Endometrial microvascular endothelial cells (primary cell): ENCODE results near the gene DBN1. TPM values are rescaled to one million over a fixed set of nuclear protein-coding genes. Genes with fewer than 3 reads are reported as not detected.

ENCODE experiments used
- in situ Hi-C: cut with HindIII; loops from 2 replicates; pipeline ENCODE4 v1.10.0; 2017; ENCODE audit warnings: low sequenced_read_pairs, low pct_unique_long_range_greater_than_20kb; ENCODE audit errors: inconsistent ontology term
- total RNA-seq: library from RNA; depleted of rRNA; stranded (reverse); fragments of >200 nt; gene quantifications from one replicate; pipeline ENCODE4 v1.2.3, GENCODE V29; 2015; ENCODE audit errors: inconsistent ontology term

Gene DBN1
- total RNA-seq, 1 donor from 2014 or later, result 286 TPM

DNA sequence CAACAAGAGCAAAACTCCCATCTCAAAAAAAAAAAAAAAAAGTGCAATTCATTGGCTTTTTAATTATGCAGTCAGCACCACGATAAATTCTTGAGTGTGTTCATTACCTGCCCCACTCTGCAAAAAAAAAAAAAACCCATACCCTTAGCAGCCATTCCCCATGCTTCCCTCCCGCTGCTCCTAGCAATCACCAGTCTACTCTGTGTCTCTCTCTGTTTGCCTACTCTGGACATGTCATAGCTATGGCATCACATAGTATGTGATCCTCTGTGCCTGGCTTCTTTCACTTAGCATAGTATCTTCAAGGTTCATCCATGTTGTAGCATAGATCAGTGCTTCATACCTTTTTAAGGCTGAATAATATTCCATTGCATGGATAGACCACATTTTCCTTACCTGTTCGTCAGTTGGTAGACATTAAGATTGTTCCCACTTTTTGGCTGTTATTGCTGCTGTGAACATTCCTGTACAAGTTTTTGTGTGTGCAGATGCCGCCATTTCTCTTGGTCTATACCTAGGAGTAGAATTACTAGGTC lies 33.8 kb downstream of the DBN1 start:
- in situ Hi-C loops, result loop anchor here (10.0 kb wide), 1 partner anchor 115 kb away; no protein-coding TSS in a partner anchor

DNA sequence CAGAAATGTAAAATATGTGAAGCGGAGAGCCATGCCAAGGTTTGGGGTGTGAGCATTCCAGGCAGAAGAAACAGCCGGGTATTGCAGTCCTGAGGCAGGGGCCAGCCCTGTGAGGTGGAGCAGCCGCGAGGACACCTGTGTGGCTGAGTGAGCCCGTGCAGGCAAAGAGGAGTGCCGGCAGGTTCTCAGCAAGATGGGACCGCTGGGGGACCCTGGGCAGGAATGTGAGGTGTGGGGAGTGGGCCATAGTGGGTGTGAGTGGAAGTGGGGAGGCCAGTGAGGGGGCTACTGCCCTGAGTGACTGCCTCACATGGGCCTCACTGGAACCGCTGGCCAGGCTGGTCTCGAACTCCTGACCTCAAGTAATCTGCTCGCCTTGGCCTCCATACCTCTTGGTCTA lies 35.0 kb downstream of the DBN1 start:
- in situ Hi-C loops, result no loop called here

DNA sequence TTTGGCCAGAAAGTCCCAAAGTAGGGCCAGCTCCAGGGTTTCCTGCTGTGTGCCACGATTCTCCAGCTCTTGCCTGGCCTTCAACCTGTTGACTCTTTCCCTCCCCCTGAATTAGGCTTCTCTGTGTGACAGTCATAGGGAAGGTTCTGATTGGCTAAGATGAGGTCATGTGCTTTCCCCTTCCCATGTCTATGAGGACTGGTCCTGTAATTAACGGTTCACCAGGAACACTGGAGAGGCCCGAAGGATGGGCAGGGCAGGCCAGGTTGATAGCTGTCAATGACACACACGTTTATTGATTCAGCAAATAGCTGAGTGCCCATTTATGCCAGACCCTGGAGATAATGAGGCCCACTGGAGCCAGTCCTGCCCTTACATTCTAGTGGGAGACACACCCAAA lies 35.8 kb downstream of the DBN1 start:
- in situ Hi-C loops, result no loop called here

DNA sequence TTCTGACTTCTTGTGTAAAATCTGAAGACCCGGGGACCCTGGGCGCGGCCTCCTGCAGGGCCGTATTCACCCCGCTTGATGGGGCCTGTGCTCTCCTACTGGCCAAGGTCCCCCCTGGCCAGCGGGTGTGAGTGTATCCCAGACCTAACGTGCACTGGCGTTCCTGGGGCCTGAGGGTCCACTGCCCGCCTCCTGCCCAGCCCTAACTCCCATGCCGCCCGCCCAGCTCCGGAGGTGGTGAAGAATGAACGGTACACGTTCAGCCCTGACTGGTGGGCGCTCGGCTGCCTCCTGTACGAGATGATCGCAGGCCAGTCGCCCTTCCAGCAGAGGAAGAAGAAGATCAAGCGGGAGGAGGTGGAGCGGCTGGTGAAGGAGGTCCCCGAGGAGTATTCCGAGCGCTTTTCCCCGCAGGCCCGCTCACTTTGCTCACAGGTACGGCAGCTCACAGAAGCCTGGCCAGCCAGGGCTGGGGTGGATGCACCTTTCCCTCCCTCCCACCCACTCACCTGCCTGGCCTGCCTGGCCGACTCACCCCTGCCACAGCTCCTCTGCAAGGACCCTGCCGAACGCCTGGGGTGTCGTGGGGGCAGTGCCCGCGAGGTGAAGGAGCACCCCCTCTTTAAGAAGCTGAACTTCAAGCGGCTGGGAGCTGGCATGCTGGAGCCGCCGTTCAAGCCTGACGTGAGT lies 37.4 kb downstream of the DBN1 start:
- in situ Hi-C loops, result no loop called here

DNA sequence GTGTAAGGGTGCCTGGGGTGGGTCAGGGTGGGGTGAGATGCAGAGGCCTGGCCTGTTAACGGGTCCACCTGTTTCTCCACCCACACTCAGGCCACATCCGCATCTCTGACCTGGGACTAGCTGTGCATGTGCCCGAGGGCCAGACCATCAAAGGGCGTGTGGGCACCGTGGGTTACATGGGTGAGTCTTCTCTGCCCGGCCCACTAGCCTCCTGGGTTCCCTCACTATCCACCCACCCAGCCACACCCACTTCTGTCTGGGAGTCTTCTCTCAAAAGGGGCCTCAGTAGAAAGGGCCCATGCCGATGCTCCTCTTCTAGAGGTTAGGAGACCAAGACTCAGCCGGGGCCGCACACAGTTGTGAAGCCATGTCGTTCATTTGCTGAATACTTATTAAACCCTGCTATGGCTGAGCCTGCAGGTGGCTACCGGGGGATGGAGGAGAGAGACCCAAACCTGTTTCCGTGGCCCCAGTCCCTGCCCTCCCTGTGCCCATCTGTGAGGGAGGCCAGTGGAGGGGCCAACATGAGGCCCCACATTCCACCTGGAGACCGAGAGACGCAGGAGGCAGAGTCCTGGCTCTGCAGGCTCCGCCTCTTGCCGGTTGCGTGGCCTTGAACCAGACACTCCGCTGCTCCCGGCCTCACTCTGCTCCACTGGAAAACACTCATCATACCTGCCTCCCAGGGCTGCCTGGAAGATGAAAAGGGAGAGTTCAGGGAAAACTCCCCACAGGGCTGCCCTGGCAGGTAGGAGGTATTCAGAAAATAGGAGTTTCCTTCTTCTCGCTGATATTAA lies 38.3 kb downstream of the DBN1 start:
- in situ Hi-C loops, result no loop called here

DNA sequence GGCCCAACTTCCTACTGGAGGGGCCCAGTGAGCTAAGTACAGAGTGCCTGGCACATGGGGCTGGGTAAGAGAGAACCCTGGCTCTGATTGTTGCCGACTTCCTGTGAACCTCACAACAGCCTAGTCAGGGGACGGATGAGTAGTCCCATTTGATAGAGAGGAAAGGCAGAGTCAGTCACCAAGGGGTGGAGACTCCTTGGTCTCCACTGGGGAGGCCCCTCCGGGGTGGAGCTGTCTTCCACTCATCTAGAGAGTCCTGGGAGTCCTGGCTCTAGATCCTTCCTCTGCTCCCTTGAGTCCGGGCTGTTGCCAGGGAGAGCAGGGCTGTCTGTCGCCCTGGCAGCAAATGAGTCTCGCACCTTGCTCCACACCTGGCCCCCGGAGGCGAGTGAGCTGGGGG lies 39.0 kb downstream of the DBN1 start:
- in situ Hi-C loops, result no loop called here

DNA sequence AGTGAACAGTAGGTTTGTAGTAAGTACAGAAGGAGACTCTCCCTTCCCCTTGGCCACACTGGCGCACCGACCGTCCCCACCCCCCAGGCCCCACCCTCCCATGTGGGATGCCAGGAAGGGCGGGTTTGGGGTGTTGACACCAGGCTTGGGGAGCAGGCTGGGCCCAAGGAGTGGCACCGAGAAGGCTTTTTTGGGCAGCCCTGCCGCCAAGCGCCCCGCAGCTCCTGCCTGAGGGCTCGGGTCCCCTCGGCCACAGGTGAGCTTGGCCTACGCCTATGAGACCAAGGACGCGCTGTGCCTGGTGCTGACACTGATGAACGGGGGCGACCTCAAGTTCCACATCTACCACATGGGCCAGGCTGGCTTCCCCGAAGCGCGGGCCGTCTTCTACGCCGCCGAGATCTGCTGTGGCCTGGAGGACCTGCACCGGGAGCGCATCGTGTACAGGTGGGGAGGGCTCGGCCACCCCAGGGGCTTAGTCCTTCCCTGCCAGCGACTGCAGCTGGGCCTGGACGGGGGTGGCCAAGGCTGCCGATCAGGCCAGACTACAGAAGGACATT lies 39.7 kb downstream of the DBN1 start:
- in situ Hi-C loops, result no loop called here

DNA sequence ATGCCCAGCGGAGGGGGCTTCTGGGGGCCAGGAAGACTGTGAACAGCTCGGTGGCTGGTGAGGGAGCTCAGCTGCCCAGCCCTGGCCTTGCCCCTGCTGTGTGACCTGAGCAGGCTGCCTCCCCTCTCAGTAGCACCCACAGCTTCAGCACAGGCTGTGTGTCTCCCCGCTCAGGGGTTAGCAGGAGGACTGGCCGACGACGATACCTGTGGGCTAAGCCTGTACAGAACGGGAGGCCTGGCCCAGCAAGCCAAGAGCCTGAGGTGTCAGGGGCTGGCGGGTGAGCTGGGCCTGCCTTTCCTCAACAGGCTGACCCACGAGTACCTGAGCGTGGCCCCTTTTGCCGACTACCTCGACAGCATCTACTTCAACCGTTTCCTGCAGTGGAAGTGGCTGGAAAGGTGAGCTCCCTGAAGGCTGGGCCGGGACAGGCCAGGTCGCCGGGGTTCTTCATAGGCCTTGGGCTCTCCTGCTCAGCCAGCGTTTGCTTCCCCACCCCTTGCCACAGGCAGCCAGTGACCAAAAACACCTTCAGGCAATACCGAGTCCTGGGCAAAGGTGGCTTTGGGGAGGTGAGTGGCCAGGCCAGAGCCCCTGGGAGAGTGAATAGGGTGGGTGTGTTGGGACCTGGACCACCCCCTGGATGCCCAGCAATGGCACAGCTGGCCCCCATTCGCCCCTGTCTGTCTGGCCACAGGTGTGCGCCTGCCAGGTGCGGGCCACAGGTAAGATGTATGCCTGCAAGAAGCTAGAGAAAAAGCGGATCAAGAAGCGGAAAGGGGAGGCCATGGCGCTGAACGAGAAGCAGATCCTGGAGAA lies 40.4 kb downstream of the DBN1 start:
- in situ Hi-C loops, result no loop called here

DNA sequence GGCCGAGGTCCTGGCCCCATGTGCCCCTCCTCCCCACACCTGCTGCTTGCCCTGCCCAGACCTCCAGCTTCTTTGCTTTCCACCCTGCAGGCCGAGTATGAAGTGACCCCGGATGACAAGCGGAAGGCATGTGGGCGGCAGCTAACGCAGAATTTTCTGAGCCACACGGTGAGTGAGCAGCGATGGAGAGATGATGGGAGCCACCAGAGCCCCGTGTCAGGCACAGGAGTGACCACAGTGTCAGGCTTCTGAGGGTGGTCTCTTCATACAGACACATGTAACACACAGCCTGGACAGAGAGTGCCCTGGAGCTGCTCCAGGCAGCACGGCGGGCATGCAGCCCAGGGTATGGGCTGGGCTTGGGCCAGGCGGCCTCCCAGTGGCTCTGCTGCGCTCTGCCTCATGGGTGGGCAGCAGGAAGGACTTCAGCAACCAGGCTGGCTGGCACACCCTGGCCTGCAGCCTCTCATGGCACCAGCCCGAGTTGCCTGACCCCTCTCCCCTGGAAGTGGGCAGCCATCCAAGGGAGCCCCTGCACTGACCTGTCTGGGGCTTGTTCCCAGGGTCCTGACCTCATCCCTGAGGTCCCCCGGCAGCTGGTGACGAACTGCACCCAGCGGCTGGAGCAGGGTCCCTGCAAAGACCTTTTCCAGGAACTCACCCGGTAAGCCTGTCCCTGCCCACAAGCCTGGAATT lies 41.1 kb downstream of the DBN1 start:
- in situ Hi-C loops, result no loop called here

DNA sequence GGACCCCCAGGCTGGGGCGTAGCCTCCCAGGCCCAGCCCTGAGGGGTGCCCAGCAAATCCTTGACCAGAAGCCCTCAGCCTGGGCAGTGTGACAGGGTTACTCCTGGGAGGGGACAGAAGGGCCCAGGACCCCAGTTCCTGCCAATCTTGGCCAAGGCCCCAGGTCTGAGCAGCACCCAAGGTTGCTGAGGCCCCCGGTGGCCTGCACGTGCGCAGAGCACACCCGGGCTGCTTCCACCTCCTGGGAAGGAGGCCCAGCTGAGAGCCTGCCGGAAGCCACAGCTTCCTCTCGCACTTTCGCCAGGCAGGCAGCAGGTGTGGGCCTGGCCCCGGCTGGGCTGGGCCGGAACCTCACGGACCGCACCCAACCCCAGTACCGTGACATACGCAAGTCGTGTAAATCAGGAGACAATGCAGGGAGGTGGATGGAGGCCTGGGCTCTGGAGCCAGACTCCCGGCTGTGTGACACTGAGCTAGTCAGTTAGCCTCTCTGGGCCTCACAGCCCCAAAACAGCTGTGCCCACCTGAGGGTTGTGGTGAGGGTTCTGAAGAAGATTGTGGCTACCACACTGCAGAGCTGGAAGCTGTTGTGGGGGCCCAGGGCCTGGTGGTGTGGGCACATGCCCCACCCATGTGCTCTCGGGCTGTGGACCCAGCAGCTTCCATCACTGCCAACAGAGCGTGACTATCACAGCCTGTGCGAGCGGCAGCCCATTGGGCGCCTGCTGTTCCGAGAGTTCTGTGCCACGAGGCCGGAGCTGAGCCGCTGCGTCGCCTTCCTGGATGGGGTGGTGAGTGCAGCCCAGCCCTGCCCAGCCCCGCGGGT lies 41.9 kb downstream of the DBN1 start:
- in situ Hi-C loops, result no loop called here

DNA sequence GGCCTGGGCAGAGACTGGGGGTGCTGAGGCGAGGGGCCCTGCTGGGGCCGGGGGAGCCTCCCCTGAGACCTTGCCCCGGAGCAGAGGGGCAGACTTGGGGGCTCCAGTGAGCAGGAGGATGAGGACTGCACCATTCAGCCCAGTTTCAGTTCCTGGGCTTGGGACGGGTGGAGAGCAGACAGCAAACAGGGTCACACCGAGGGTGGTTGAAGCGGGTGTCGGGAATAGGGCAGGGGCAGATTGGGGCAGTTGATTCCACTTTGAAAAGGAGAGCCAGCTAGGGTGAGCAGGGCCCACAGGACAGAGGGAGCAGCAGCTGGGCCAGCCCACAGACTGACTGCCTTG lies 42.5 kb downstream of the DBN1 start:
- in situ Hi-C loops, result no loop called here

DNA sequence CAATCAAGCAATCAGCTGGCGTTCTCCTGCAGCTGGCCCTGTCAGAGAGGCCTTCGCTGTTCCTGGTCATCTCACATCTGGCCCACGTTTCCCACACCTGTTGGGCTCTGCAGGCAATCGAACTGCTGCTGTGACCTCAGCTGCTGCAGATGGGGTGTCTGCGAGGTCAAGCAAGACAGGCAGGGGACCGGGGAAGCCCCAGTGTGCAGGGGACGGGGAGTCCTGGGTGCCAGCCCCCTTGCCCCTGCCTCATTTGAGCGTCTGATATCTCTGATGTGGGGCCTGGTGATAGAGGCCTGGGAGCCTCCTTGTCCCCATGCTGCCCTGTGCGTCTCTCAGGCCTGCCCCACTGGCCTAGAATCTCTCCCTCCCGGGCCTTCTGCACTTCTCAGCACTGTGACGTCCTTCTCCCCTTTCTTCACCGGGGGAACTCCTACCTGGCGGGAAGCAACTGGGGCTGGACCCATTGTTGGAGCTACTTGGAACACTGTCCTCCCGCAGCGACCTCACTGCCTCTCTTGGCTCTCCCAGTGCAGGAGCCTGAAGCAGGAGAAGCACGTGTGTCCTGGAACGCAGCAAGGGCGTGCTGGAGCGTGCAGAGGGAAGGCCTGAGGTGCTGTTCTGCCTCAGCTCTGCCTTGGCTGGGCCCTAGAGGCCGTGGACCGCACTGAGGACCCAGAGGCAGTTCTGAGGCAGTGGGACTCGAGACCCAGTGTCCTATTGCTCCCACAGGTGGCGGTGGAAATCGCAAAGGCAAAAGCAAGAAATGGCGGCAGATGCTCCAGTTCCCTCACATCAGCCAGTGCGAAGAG lies 43.1 kb downstream of the DBN1 start:
- in situ Hi-C loops, result no loop called here

DNA sequence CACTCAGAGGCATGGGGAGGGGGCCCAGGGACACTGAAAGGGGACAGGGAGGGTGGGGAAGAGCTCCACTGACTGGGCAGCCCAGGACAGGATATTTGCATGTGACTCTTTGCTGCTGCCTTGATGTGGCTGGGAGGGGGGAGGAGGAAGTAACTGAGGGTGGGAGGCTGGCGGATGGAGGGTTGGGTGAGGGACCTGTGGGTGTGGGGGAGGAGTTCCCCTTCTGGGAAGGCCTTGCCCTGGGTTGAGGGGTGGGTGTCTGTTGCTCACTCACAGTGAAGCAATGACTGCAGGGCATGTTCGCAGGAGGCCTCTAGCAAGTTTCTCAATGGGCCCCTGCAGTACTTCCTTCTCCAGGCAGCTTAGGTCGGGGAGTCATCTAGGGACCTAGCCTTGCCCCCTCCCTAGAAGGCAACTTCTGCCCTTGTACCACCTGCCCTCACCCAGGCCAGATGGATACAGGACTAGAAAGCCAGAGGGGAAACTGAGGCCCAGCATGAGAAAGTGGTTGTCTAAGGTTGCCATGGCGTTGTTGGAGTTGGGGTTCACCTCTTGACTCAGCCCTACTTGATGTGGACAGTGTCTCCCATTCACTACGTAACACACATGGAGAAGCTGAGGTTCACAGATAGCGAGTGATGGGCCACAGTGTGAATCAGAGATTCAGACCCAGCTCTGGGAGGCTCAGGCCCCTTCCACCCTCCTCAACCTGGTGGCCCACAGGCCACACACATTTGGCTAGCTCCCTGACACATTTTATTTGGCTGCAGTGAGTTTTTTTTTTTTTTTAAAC lies 44.0 kb downstream of the DBN1 start:
- in situ Hi-C loops, result no loop called here

DNA sequence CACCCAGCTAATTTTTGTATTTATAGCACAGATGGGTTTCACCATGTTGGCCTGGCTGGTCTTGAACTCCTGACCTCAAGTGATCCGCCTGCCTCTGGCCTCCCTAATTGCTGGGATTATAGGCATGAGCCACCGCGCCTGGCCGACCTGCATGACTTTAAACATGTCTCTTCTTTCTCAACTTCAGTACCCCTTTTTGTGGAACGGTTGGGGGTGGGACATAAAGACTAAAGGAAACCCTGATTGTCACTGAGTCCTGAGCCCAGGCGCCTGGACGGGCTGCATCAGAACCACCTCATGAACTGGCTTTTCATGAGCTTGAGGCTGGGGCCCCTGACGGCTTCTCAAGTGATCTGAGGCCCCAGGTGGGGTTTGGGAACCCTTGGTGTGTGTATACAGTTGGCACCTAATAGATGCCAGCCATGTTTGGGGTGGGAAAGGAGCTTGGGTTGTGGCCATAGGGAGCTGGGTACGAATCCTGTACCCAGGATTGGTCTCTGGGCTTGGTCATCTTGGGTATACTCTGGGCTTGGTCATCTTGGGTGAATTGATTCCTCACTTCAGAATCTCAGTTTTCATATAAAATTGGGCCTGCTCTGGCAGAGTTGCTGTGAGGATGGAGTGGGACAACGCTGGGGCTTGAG lies 44.7 kb downstream of the DBN1 start:
- in situ Hi-C loops, result no loop called here

DNA sequence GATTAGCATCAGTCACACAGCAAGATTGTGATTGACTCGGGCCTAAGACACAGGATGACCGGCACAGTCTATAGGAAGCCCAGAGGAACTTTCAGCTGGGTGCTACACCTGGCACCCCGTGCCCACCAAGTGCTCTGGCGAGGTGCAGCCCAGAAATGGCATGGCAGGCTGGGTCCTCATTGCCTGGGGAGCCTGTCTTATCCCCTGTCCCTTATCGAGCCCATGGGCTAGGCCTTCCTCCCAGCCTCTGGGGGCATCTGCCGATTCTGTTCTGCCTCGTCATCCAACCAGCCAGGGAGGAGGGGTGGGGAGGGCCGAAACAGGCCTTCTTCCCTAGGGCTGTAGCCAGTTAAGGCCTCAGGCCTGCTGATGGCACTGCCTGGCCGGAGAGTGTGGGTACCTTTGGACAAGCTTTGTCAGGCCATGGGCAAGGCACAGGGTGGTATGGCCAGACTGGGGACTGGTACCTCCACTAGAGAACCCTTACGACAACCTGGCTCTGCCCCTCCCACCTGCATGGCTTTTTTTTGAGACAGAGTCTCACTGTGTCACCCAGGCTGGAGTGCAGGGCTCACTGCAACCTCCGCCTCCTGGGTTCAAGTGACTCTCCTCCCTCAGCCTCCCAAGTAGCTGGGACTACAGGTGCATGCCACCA lies 45.4 kb downstream of the DBN1 start:
- in situ Hi-C loops, result no loop called here
